H9 (cell line): Measurements from ENCODE around the gene HECW1. TPM values are rescaled to one million over a fixed set of nuclear protein-coding genes. Genes with fewer than 3 reads are reported as not detected.
A peak's percentile ranks its signal among the peaks of the same experiment; 100 is the strongest.

ENCODE experiments used
- DNase-seq: peaks from one replicate; pipeline ENCODE4 v3.0.0-alpha.2; 2017
- H2AFZ ChIP-seq: one replicate; pipeline ENCODE4 v1.6.1; 2013; ENCODE audit warnings: mild to moderate bottlenecking, low read length, control low read depth, moderate library complexity
- H2AK5ac ChIP-seq: 2 replicates; pipeline ENCODE4 v1.6.1; 2013; ENCODE audit warnings: low read length, control low read depth, mixed read lengths; ENCODE audit not compliant: insufficient read length
- H2BK120ac ChIP-seq: one replicate; pipeline ENCODE4 v1.6.1; 2013; ENCODE audit warnings: low read depth, mild to moderate bottlenecking, low read length, control low read depth, inconsistent platforms; ENCODE audit not compliant: poor library complexity, severe bottlenecking
- H2BK12ac ChIP-seq: 2 replicates; pipeline ENCODE4 v1.6.1; 2013; ENCODE audit warnings: low read length, control low read depth, mixed read lengths, low read depth; ENCODE audit not compliant: insufficient read length
- H2BK15ac ChIP-seq: 2 replicates; pipeline ENCODE4 v1.6.1; 2013; ENCODE audit warnings: low read depth, low read length, control low read depth
- H2BK20ac ChIP-seq: one replicate; pipeline ENCODE4 v1.6.1; 2013; ENCODE audit warnings: low read depth, mild to moderate bottlenecking, low read length, control low read depth, inconsistent platforms; ENCODE audit not compliant: poor library complexity, severe bottlenecking
- H2BK5ac ChIP-seq: 2 replicates; pipeline ENCODE4 v1.6.1; 2013; ENCODE audit warnings: low read length, control low read depth, mixed read lengths; ENCODE audit not compliant: insufficient read length
- H3K14ac ChIP-seq: 2 replicates; pipeline ENCODE4 v1.6.1; 2013; ENCODE audit warnings: low read length, control low read depth; ENCODE audit not compliant: insufficient read depth
- H3K18ac ChIP-seq: 2 replicates; pipeline ENCODE4 v1.6.1; 2013; ENCODE audit warnings: low read depth, mild to moderate bottlenecking, mixed read lengths, low read length, control low read depth; ENCODE audit not compliant: insufficient read length
- H3K23ac ChIP-seq: 2 replicates; pipeline ENCODE4 v1.6.1; 2013; ENCODE audit warnings: low read length, control low read depth, mixed read lengths, low read depth; ENCODE audit not compliant: insufficient read length
- H3K23me2 ChIP-seq: 2 replicates; pipeline ENCODE4 v1.6.1; 2013; ENCODE audit warnings: low read depth, mild to moderate bottlenecking, mixed read lengths, low read length, control low read depth; ENCODE audit not compliant: insufficient read length, poor library complexity, severe bottlenecking
- H3K27ac ChIP-seq: 2 replicates; pipeline ENCODE4 v1.5.1; 2013; ENCODE audit warnings: low read length, control low read depth, mixed read lengths, low read depth; ENCODE audit not compliant: insufficient read length
- H3K27me3 ChIP-seq: 2 replicates; pipeline ENCODE4 v1.6.1; 2013; ENCODE audit warnings: low read length, control low read depth, inconsistent platforms; ENCODE audit not compliant: insufficient read depth
- H3K4ac ChIP-seq: 2 replicates; pipeline ENCODE4 v1.6.1; 2013; ENCODE audit warnings: low read depth, mild to moderate bottlenecking, control low read depth, inconsistent platforms, low read length, moderate library complexity
- H3K4me1 ChIP-seq: 2 replicates; pipeline ENCODE4 v1.6.1; 2013; ENCODE audit warnings: low read length, control low read depth, inconsistent platforms; ENCODE audit not compliant: insufficient read depth
- H3K4me2 ChIP-seq: 2 replicates; pipeline ENCODE4 v1.6.1; 2013; ENCODE audit warnings: low read length, control low read depth, mixed read lengths; ENCODE audit not compliant: insufficient read length, insufficient read depth
- H3K56ac ChIP-seq: 2 replicates; pipeline ENCODE4 v1.6.1; 2013; ENCODE audit warnings: low read depth, mild to moderate bottlenecking, mixed read lengths, low read length, control low read depth; ENCODE audit not compliant: insufficient read length
- H3K79me1 ChIP-seq: 2 replicates; pipeline ENCODE4 v1.6.1; 2013; ENCODE audit warnings: low read depth, mild to moderate bottlenecking, moderate library complexity, low read length, control low read depth, inconsistent platforms; ENCODE audit not compliant: insufficient read depth, poor library complexity, severe bottlenecking
- H3K79me2 ChIP-seq: 2 replicates; pipeline ENCODE4 v1.6.1; 2013; ENCODE audit warnings: low read length, control low read depth, inconsistent platforms; ENCODE audit not compliant: insufficient read depth
- H3K9ac ChIP-seq: 2 replicates; pipeline ENCODE4 v1.6.1; 2013; ENCODE audit warnings: low read length, control low read depth, mixed read lengths; ENCODE audit not compliant: insufficient read length; ENCODE audit errors: extremely low read depth
- H3K9me3 ChIP-seq: one replicate; pipeline ENCODE4 v1.6.1; 2013; ENCODE audit warnings: low read depth, low read length, inconsistent platforms; ENCODE audit not compliant: control insufficient read depth
- H3T11ph ChIP-seq: one replicate; pipeline ENCODE4 v1.6.1; 2013; ENCODE audit warnings: mild to moderate bottlenecking, low read length, control low read depth, inconsistent platforms
- H4K20me1 ChIP-seq: one replicate; pipeline ENCODE4 v1.6.1; 2013; ENCODE audit not compliant: control insufficient read depth, insufficient read length, insufficient read depth
- H4K5ac ChIP-seq: 2 replicates; pipeline ENCODE4 v1.6.1; 2013; ENCODE audit warnings: low read depth, mild to moderate bottlenecking, mixed read lengths, low read length, control low read depth; ENCODE audit not compliant: insufficient read length
- H4K8ac ChIP-seq: replicated peaks from 2 replicates; pipeline ENCODE4 v1.6.1; 2013; ENCODE audit warnings: low read length, control low read depth, mixed read lengths, low read depth; ENCODE audit not compliant: insufficient read length
- H4K91ac ChIP-seq: 2 replicates; pipeline ENCODE4 v1.6.1; 2013; ENCODE audit warnings: low read depth, mild to moderate bottlenecking, moderate library complexity, mixed read lengths, low read length, control low read depth; ENCODE audit not compliant: insufficient read length
- H3K27ac Mint-ChIP-seq, 3 experiments: 2 replicates in 2 of 3; 3 replicates in 1 of 3; pipeline ENCODE4 v1.8.0; 2020 to 2021; ENCODE audit warnings: mixed read lengths in 3 of 3, mild to moderate bottlenecking in 1 of 3, moderate library complexity in 1 of 3
- H3K27me3 Mint-ChIP-seq: 2 replicates; pipeline ENCODE4 v1.8.0; 2021; ENCODE audit warnings: low read depth, mild to moderate bottlenecking, moderate library complexity, mixed read lengths
- H3K36me3 Mint-ChIP-seq, 3 experiments: 2 replicates in 2 of 3; 3 replicates in 1 of 3; pipeline ENCODE4 v1.8.0; 2020 to 2021; ENCODE audit warnings: low read depth in 3 of 3, mixed read lengths in 3 of 3; ENCODE audit not compliant: insufficient read depth in 1 of 3
- H3K4me1 Mint-ChIP-seq, 2 experiments: 2 replicates each; pipeline ENCODE4 v1.8.0; 2020; ENCODE audit warnings: mixed read lengths in 2 of 2
- H3K4me3 Mint-ChIP-seq, 2 experiments: 2 replicates in 1 of 2; 3 replicates in 1 of 2; pipeline ENCODE4 v1.8.0; 2020 to 2021; ENCODE audit warnings: mild to moderate bottlenecking in 2 of 2, mixed read lengths in 2 of 2, moderate library complexity in 1 of 2
- H3K9me3 Mint-ChIP-seq, 2 experiments: 2 replicates in 1 of 2; 3 replicates in 1 of 2; pipeline ENCODE4 v1.8.0; 2020; ENCODE audit warnings: mild to moderate bottlenecking in 2 of 2, mixed read lengths in 2 of 2, moderate library complexity in 1 of 2
- CTCF ChIP-seq: fragments of 200-600 bp; sonication (generic); conservative IDR thresholded peaks from 3 replicates; pipeline ENCODE4 v1.8.0; 2021; ENCODE audit warnings: antibody characterized with exemption, mild to moderate bottlenecking
- WGBS: extraction: QIAGEN DNeasy Blood & Tissue Kit; methylation state at CpG from one replicate; pipeline ENCODE4 v1.1.7; 2013; ENCODE audit warnings: missing lambda C conversion rate, low lambda C conversion rate, mixed read lengths; ENCODE audit not compliant: insufficient read length; ENCODE audit errors: extremely low coverage; 5-methylcytosine and 5-hydroxymethylcytosine counted together
- total RNA-seq: library from RNA; stranded (reverse); gene quantifications from 2 replicates; pipeline ENCODE4 v1.2.1, GENCODE V29; 2021

HECW1 gene
- total RNA-seq, 1 experiment from 2014 or later = 5.0 TPM

GRCh38 chr7:43396187-43396740 lies 283.8 kb downstream of the HECW1 start:
- no peak overlapping the region for H3K14ac ChIP-seq
- no peaks in the 10 kb centered on the region for H3K27me3 ChIP-seq
- no peak overlapping the region for H4K8ac ChIP-seq
- H3K4me1 ChIP-seq = peaks cover 7% of the 10 kb centered on the region; the same call in 1 of the 2 replicates
- peak overlapping the region; percentile 8 for H3K4me2 ChIP-seq
- no peak overlapping the region for H3K23ac ChIP-seq
- no peaks in the 10 kb centered on the region for H4K20me1 ChIP-seq
- Mint-ChIP-seq H3K36me3 (peaks cover 15 to 29% (median 21%) of the 10 kb centered on the region in 3 experiments), H3K4me3 (peak overlapping the region; percentile 8 to 22; a peak in 1 of 5 replicates), H3K4me1 (peaks cover 54% of the 10 kb centered on the region in 2 experiments), H3K9me3 (peaks cover 8 to 14% of the 10 kb centered on the region in 2 experiments; a peak in 4 of 5 replicates), H3K27me3 (peaks cover 2% of the 10 kb centered on the region; the same call in 1 of the 2 replicates), H3K27ac (peak overlapping the region; percentile 68 to 98 (median 87))
- no peak overlapping the region for H2BK5ac ChIP-seq
- no peak for DNase-seq
- H4K5ac ChIP-seq = no peak overlapping the region
- H3K79me1 ChIP-seq = no peaks in the 10 kb centered on the region
- no peak for TF ChIP-seq CTCF
- H4K91ac ChIP-seq = no peak overlapping the region
- no peaks in the 10 kb centered on the region for H3K23me2 ChIP-seq
- no peak overlapping the region for H2AK5ac ChIP-seq
- no peak overlapping the region for H3K56ac ChIP-seq
- no peaks in the 10 kb centered on the region for H3K9me3 ChIP-seq
- no peak overlapping the region for H2BK12ac ChIP-seq
- no peak overlapping the region for H3K9ac ChIP-seq
- no peak overlapping the region for H3K4ac ChIP-seq
- H3K79me2 ChIP-seq = no peaks in the 10 kb centered on the region
- WGBS = no CpG with 5 or more reads among the region's 2 CpGs
- no peak overlapping the region for H2BK20ac ChIP-seq
- H3K18ac ChIP-seq = no peak overlapping the region
- H2BK120ac ChIP-seq = no peak overlapping the region
- no peak overlapping the region for H2BK15ac ChIP-seq
- no peak overlapping the region for H3T11ph ChIP-seq
- no peak overlapping the region for H3K27ac ChIP-seq
- no peak overlapping the region for H2AFZ ChIP-seq
